Activated T-cell treated with anti-CD3 and anti-CD28 coated beads, Interleukin-2, amount 50 U/mL, for 24 hours (primary cell): Measurements from ENCODE around the gene LRWD1.
"Not testable (repeated sequence)": the region's sequence is repeated elsewhere in the genome, so short reads cannot be mapped to it uniquely, and the experiment has no call there.

ENCODE experiments used
- DNase-seq: peaks from one replicate; pipeline ENCODE4 v3.0.0-alpha.2; 2020
- H3K27ac Mint-ChIP-seq: 2 replicates; pipeline ENCODE4 v1.8.0; 2020; ENCODE audit warnings: mild to moderate bottlenecking, mixed read lengths
- H3K27me3 Mint-ChIP-seq: 2 replicates; pipeline ENCODE4 v1.8.0; 2020; ENCODE audit warnings: mixed read lengths
- H3K36me3 Mint-ChIP-seq: 2 replicates; pipeline ENCODE4 v1.8.0; 2020; ENCODE audit warnings: low read depth, mixed read lengths
- H3K4me1 Mint-ChIP-seq: 2 replicates; pipeline ENCODE4 v1.8.0; 2020; ENCODE audit warnings: low read depth, mixed read lengths
- H3K4me3 Mint-ChIP-seq: 2 replicates; pipeline ENCODE4 v1.8.0; 2020; ENCODE audit warnings: mild to moderate bottlenecking, moderate library complexity, mixed read lengths
- H3K9me3 Mint-ChIP-seq: 2 replicates; pipeline ENCODE4 v1.8.0; 2020; ENCODE audit warnings: mixed read lengths

LRWD1 gene

GRCh38 chr7:102493220-102493935 lies 28.6 kb downstream of the LRWD1 start:
- not testable (repeated sequence) for H3K36me3 Mint-ChIP-seq, H3K9me3 Mint-ChIP-seq, H3K27ac Mint-ChIP-seq, H3K4me1 Mint-ChIP-seq, H3K4me3 Mint-ChIP-seq, H3K27me3 Mint-ChIP-seq
- DNase-seq: peak; percentile 50

- DNase-seq: peak; percentile 51
- H3K36me3 Mint-ChIP-seq, H3K27ac Mint-ChIP-seq, H3K27me3 Mint-ChIP-seq, H3K9me3 Mint-ChIP-seq, H3K4me1 Mint-ChIP-seq, H3K4me3 Mint-ChIP-seq: not testable (repeated sequence)
Measured at GRCh38 chr7:102494026-102494425, 29.2 kb downstream of the LRWD1 start.

- H3K36me3 Mint-ChIP-seq, H3K27ac Mint-ChIP-seq, H3K9me3 Mint-ChIP-seq, DNase-seq, H3K4me1 Mint-ChIP-seq, H3K27me3 Mint-ChIP-seq, H3K4me3 Mint-ChIP-seq: not testable (repeated sequence)
Measured at GRCh38 chr7:102494473-102495149, 29.8 kb downstream of the LRWD1 start.

- H3K27me3 Mint-ChIP-seq, H3K4me3 Mint-ChIP-seq, H3K36me3 Mint-ChIP-seq, DNase-seq, H3K9me3 Mint-ChIP-seq, H3K27ac Mint-ChIP-seq, H3K4me1 Mint-ChIP-seq: not testable (repeated sequence)
Measured at GRCh38 chr7:102496861-102497260, 32.1 kb downstream of the LRWD1 start.

GRCh38 chr7:102497308-102497707 lies 32.5 kb downstream of the LRWD1 start:
- not testable (repeated sequence) for H3K4me3 Mint-ChIP-seq, H3K27ac Mint-ChIP-seq, H3K36me3 Mint-ChIP-seq, DNase-seq, H3K27me3 Mint-ChIP-seq, H3K9me3 Mint-ChIP-seq, H3K4me1 Mint-ChIP-seq

GRCh38 chr7:102498321-102498720 lies 33.5 kb downstream of the LRWD1 start:
- H3K9me3 Mint-ChIP-seq, DNase-seq, H3K4me1 Mint-ChIP-seq, H3K4me3 Mint-ChIP-seq, H3K36me3 Mint-ChIP-seq, H3K27me3 Mint-ChIP-seq, H3K27ac Mint-ChIP-seq: not testable (repeated sequence)

GRCh38 chr7:102503141-102503540 lies 38.4 kb downstream of the LRWD1 start:
- H3K9me3 Mint-ChIP-seq, H3K27me3 Mint-ChIP-seq, H3K4me3 Mint-ChIP-seq, H3K4me1 Mint-ChIP-seq, H3K27ac Mint-ChIP-seq, DNase-seq, H3K36me3 Mint-ChIP-seq: not testable (repeated sequence)

- not testable (repeated sequence) for DNase-seq, H3K36me3 Mint-ChIP-seq, H3K9me3 Mint-ChIP-seq, H3K27me3 Mint-ChIP-seq, H3K4me1 Mint-ChIP-seq, H3K27ac Mint-ChIP-seq, H3K4me3 Mint-ChIP-seq
Measured at GRCh38 chr7:102505298-102506185, 40.8 kb downstream of the LRWD1 start.

- DNase-seq, H3K27ac Mint-ChIP-seq, H3K4me1 Mint-ChIP-seq, H3K27me3 Mint-ChIP-seq, H3K9me3 Mint-ChIP-seq, H3K36me3 Mint-ChIP-seq, H3K4me3 Mint-ChIP-seq: not testable (repeated sequence)
Measured at GRCh38 chr7:102507410-102508088, 42.8 kb downstream of the LRWD1 start.

- H3K4me3 Mint-ChIP-seq, H3K27me3 Mint-ChIP-seq, H3K27ac Mint-ChIP-seq, DNase-seq, H3K36me3 Mint-ChIP-seq, H3K9me3 Mint-ChIP-seq, H3K4me1 Mint-ChIP-seq: not testable (repeated sequence)
Measured at GRCh38 chr7:102510575-102510974, 45.8 kb downstream of the LRWD1 start.

- not testable (repeated sequence) for H3K4me1 Mint-ChIP-seq, H3K4me3 Mint-ChIP-seq
Measured at GRCh38 chr7:102511860-102512522, 47.2 kb downstream of the LRWD1 start.

GRCh38 chr7:102512642-102513221 lies 47.9 kb downstream of the LRWD1 start:
- H3K4me1 Mint-ChIP-seq, H3K27ac Mint-ChIP-seq, H3K9me3 Mint-ChIP-seq, H3K36me3 Mint-ChIP-seq, H3K27me3 Mint-ChIP-seq, H3K4me3 Mint-ChIP-seq: not testable (repeated sequence)
- DNase-seq: peak; percentile 40

More at GRCh38 chr7:102511860-102512522, 47.2 kb downstream of the LRWD1 start:
- DNase-seq, H3K27ac Mint-ChIP-seq, H3K9me3 Mint-ChIP-seq, H3K27me3 Mint-ChIP-seq, H3K36me3 Mint-ChIP-seq: not testable (repeated sequence)

- not testable (repeated sequence) for H3K36me3 Mint-ChIP-seq, H3K27ac Mint-ChIP-seq, DNase-seq, H3K9me3 Mint-ChIP-seq, H3K27me3 Mint-ChIP-seq, H3K4me3 Mint-ChIP-seq, H3K4me1 Mint-ChIP-seq
Measured at GRCh38 chr7:102514881-102515721, 50.3 kb downstream of the LRWD1 start.
